ENCODE measurements around the gene CPNE1.

CPNE1 gene

GRCh38 chr20:35635652-35636051 lies 29.0 kb downstream of the CPNE1 start:
- Histone ChIP-seq H3K27me3 (ENCODE audit: insufficient read depth, poor library complexity, severe bottlenecking) (no peaks in the 10 kb centered on the region), H3K4me3 (replicated peaks; ENCODE audit: insufficient read depth, low read length) (no peak overlapping the region), H3K27ac (replicated peaks) (no peak overlapping the region)
- TF ChIP-seq CTCF (IDR thresholded peaks at IDR 0.05; ENCODE audit: insufficient read depth, low read length) (no peak), POLR2AphosphoS5 (IDR thresholded peaks at IDR 0.05; ENCODE audit: low read depth) (no peak), SPI1 (IDR thresholded peaks at IDR 0.05; ENCODE audit: borderline replicate concordance, low read depth) (no peak), GABPA (IDR thresholded peaks at IDR 0.05; ENCODE audit: low read depth) (no peak), REST (IDR thresholded peaks at IDR 0.05; ENCODE audit: insufficient replicate concordance, low read depth) (no peak)
- DNase-seq (ENCODE audit: low read depth in 1 of 2, low spot score in 1 of 2): no peak

- Histone ChIP-seq H3K4me3 (replicated peaks; ENCODE audit: insufficient read depth, low read length) (no peak overlapping the region), H3K27me3 (ENCODE audit: insufficient read depth, poor library complexity, severe bottlenecking) (no peaks in the 10 kb centered on the region), H3K27ac (replicated peaks) (no peak overlapping the region)
- DNase-seq (ENCODE audit: low read depth in 1 of 2, low spot score in 1 of 2): no peak
- no peak for TF ChIP-seq REST (IDR thresholded peaks at IDR 0.05; ENCODE audit: insufficient replicate concordance, low read depth)
- TF ChIP-seq CTCF (IDR thresholded peaks at IDR 0.05; ENCODE audit: insufficient read depth, low read length): no peak
- no peak for TF ChIP-seq POLR2AphosphoS5 (IDR thresholded peaks at IDR 0.05; ENCODE audit: low read depth)
- no peak for TF ChIP-seq SPI1 (IDR thresholded peaks at IDR 0.05; ENCODE audit: borderline replicate concordance, low read depth)
- TF ChIP-seq GABPA (IDR thresholded peaks at IDR 0.05; ENCODE audit: low read depth): no peak
Measured at GRCh38 chr20:35632539-35633115, 32.1 kb downstream of the CPNE1 start.

- Histone ChIP-seq H3K4me3 (replicated peaks; ENCODE audit: insufficient read depth, low read length) (no peak overlapping the region), H3K27ac (replicated peaks) (peak overlapping the region; percentile 57), H3K27me3 (ENCODE audit: insufficient read depth, poor library complexity, severe bottlenecking) (no peaks in the 10 kb centered on the region)
- DNase-seq (ENCODE audit: low read depth in 1 of 2, low spot score in 1 of 2): no peak
- no peak for TF ChIP-seq REST (IDR thresholded peaks at IDR 0.05; ENCODE audit: insufficient replicate concordance, low read depth)
Measured at GRCh38 chr20:35630636-35631035, 34.1 kb downstream of the CPNE1 start.

Measured in HL-60 (cell line).